ENCODE measurements around the gene USP7.
"Not testable (repeated sequence)": the region's sequence is repeated elsewhere in the genome, so short reads cannot be mapped to it uniquely, and the experiment has no call there.

Gene USP7

DNA sequence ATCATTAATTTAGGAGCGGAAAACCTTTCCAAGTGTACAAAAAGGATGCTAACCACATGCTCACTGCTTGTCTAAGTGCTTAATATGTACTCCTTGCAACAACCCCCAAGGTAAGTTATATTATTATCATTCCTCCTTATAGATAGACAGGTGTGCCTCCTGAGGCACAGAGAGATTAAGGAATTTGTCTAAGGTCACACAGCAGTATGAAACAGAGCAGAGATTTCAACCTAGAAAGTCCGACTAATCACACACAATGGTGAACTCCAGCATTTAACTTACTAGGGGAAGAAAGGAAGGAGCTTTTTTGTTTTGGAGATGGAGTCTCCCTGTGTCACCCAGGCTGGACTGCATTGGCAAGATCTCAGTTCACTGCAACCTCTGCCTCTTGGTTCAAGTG is 37.0 kb upstream of the USP7 start:
- H3K36me3 ChIP-seq (ENCODE audit: control insufficient read depth in 2 of 2, insufficient read depth in 2 of 2, low read length in 2 of 2): no peaks in the 10 kb centered on the region
- no peak overlapping the region for H3K27ac ChIP-seq (ENCODE audit: low read depth in 2 of 2, low read length in 2 of 2)
- no peak overlapping the region for H3K4me3 ChIP-seq (ENCODE audit: low read length in 2 of 2)
- peaks cover 9 to 11% of the 10 kb centered on the region in 2 donors for H3K4me1 ChIP-seq (ENCODE audit: control insufficient read depth in 2 of 2, insufficient read depth in 2 of 2, low read length in 2 of 2)
- H3K9ac ChIP-seq (ENCODE audit: low read depth in 1 of 2, low read length in 2 of 2): no peak overlapping the region
- no peaks in the 10 kb centered on the region for H3K9me3 ChIP-seq (ENCODE audit: control insufficient read depth in 2 of 2, low read length in 2 of 2)
- H3K27me3 ChIP-seq (ENCODE audit: control insufficient read depth in 2 of 2, insufficient read depth in 2 of 2, low read length in 2 of 2): no peaks in the 10 kb centered on the region

DNA sequence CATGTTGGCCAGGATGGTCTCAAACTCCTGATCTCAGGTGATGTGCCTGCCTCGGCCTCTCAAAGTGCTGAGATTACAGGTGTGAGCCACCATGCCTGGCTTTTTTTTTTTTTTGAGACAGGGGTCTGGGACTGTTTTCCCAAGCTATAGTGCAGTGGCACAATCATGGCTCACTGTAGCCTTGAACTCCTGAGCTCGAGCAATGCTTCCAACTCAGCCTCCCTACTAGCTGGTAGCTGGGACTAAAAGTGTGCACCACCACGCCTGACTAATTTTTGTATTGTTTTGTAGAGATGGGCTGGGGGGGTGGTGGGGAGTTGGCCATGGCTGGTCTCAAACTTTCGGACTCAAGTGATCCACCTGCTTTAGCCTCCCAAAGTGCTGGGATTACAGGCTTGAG is 36.1 kb upstream of the USP7 start:
- Histone ChIP-seq H3K9me3 (ENCODE audit: control insufficient read depth in 2 of 2, low read length in 2 of 2) (no peaks in the 10 kb centered on the region), H3K27me3 (ENCODE audit: control insufficient read depth in 2 of 2, insufficient read depth in 2 of 2, low read length in 2 of 2) (no peaks in the 10 kb centered on the region), H3K27ac (ENCODE audit: low read depth in 2 of 2, low read length in 2 of 2) (no peak overlapping the region), H3K4me1 (ENCODE audit: control insufficient read depth in 2 of 2, insufficient read depth in 2 of 2, low read length in 2 of 2) (peaks cover 9 to 11% of the 10 kb centered on the region in 2 donors), H3K4me3 (ENCODE audit: low read length in 2 of 2) (no peak overlapping the region), H3K9ac (ENCODE audit: low read depth in 1 of 2, low read length in 2 of 2) (no peak overlapping the region), H3K36me3 (ENCODE audit: control insufficient read depth in 2 of 2, insufficient read depth in 2 of 2, low read length in 2 of 2) (no peaks in the 10 kb centered on the region)

- Histone ChIP-seq H3K36me3 (ENCODE audit: control insufficient read depth in 2 of 2, insufficient read depth in 2 of 2, low read length in 2 of 2) (no peaks in the 10 kb centered on the region), H3K4me3 (ENCODE audit: low read length in 2 of 2) (no peak overlapping the region), H3K4me1 (ENCODE audit: control insufficient read depth in 2 of 2, insufficient read depth in 2 of 2, low read length in 2 of 2) (peaks cover 2 to 4% of the 10 kb centered on the region in 2 donors), H3K9me3 (ENCODE audit: control insufficient read depth in 2 of 2, low read length in 2 of 2) (no peaks in the 10 kb centered on the region), H3K9ac (ENCODE audit: low read depth in 1 of 2, low read length in 2 of 2) (no peak overlapping the region), H3K27me3 (ENCODE audit: control insufficient read depth in 2 of 2, insufficient read depth in 2 of 2, low read length in 2 of 2) (no peaks in the 10 kb centered on the region), H3K27ac (ENCODE audit: low read depth in 2 of 2, low read length in 2 of 2) (no peak overlapping the region)
Measured at GRCh38 chr16:8998108-8998507, 34.4 kb upstream of the USP7 start.

DNA sequence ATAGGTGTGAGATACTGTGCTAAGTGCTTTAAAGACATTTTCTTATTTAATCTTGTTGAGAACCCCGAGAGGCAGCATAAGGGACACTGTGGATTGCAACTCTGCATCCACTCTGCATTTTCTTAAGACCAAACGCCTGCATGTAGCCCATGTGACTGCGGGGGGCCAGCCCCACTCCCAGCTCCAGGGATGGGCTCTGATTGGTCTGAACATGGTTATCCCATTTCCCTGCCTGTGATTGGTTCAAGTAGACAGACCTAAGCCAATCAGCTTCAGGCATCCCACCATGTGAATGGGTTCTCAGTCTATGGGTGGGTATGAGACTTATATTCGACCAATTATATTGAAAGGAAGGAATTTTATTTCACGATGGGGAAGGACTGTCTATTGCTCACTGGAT is 33.2 kb upstream of the USP7 start:
- H3K9me3 ChIP-seq (ENCODE audit: control insufficient read depth in 2 of 2, low read length in 2 of 2): no peaks in the 10 kb centered on the region
- H3K4me3 ChIP-seq (ENCODE audit: low read length in 2 of 2): no peak overlapping the region
- H3K36me3 ChIP-seq (ENCODE audit: control insufficient read depth in 2 of 2, insufficient read depth in 2 of 2, low read length in 2 of 2): no peaks in the 10 kb centered on the region
- H3K9ac ChIP-seq (ENCODE audit: low read depth in 1 of 2, low read length in 2 of 2): no peak overlapping the region
- no peak overlapping the region for H3K27ac ChIP-seq (ENCODE audit: low read depth in 2 of 2, low read length in 2 of 2)
- H3K4me1 ChIP-seq (ENCODE audit: control insufficient read depth in 2 of 2, insufficient read depth in 2 of 2, low read length in 2 of 2): no peaks in the 10 kb centered on the region
- H3K27me3 ChIP-seq (ENCODE audit: control insufficient read depth in 2 of 2, insufficient read depth in 2 of 2, low read length in 2 of 2): no peaks in the 10 kb centered on the region

DNA sequence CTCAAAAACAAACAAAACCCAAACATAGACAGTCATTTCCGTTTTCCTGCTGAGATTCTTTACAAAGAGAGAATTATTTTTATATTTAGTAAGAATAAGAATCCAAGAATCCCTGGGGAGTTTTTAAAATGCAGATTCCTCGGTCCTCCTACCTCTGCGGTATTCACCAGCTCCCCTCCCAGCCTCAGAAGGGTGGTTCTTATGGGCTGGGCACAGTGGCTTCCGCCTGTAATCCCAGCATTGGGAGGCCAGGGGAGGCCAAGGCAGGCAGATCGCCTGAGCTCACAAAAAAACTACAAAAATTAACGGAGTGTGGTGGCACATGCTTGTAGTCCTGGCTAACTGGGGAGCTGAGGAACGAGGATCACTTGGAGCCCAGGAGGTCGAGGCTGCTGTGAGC is 26.7 kb upstream of the USP7 start:
- H3K27me3 ChIP-seq (ENCODE audit: control insufficient read depth in 2 of 2, insufficient read depth in 2 of 2, low read length in 2 of 2): no peaks in the 10 kb centered on the region
- no peak overlapping the region for H3K4me3 ChIP-seq (ENCODE audit: low read length in 2 of 2)
- H3K36me3 ChIP-seq (ENCODE audit: control insufficient read depth in 2 of 2, insufficient read depth in 2 of 2, low read length in 2 of 2): no peaks in the 10 kb centered on the region
- no peak overlapping the region for H3K9ac ChIP-seq (ENCODE audit: low read depth in 1 of 2, low read length in 2 of 2)
- H3K4me1 ChIP-seq (ENCODE audit: control insufficient read depth in 2 of 2, insufficient read depth in 2 of 2, low read length in 2 of 2): peaks cover 22 to 33% of the 10 kb centered on the region in 2 donors
- H3K27ac ChIP-seq (ENCODE audit: low read depth in 2 of 2, low read length in 2 of 2): no peak overlapping the region
- H3K9me3 ChIP-seq (ENCODE audit: control insufficient read depth in 2 of 2, low read length in 2 of 2): no peaks in the 10 kb centered on the region

DNA sequence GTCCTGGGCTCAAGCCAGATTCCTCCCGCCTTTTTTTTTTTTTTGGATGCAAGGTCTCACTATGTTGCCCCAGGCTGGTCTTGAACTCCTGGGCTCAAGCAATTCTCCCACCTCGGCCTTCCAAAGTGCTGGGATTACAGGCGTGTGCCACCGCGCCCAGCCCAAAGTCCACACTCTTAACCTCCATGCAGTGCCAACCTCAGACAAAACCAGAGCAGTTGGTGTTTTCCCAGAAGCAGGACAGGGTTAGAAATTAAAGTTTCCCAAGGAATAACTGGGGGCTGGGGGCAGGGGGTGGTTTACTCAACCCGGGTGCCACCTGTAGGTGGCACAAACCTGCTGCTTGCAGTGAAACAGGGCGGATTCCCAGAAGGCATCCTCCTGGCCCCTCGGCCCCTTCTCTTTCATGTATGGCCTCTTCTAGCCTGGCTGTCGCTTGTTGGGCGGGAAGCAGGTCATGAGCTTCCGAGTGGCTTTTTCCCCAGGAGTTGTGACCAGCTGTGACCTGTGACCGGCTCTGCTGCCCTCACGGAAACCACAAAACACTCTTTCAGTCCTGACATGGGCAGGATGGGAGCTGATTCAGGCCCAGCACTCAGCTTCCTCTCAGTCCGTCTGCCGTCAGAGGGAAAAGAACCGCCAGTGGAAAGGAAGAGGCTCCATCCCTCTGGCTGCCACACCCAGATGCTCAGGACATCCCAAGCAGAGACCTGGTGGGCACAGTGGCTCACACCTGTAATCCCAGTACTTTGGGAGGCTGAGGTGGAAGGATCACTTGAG is 25.6 kb upstream of the USP7 start:
- H3K27me3 ChIP-seq (ENCODE audit: control insufficient read depth in 2 of 2, insufficient read depth in 2 of 2, low read length in 2 of 2): no peaks in the 10 kb centered on the region
- peak overlapping the region; percentile 34 to 58 for H3K9ac ChIP-seq (ENCODE audit: low read depth in 1 of 2, low read length in 2 of 2)
- H3K9me3 ChIP-seq (ENCODE audit: control insufficient read depth in 2 of 2, low read length in 2 of 2): no peaks in the 10 kb centered on the region
- peak overlapping the region; percentile 89 to 90 for H3K27ac ChIP-seq (ENCODE audit: low read depth in 2 of 2, low read length in 2 of 2)
- H3K4me1 ChIP-seq (ENCODE audit: control insufficient read depth in 2 of 2, insufficient read depth in 2 of 2, low read length in 2 of 2): peaks cover 22 to 33% of the 10 kb centered on the region in 2 donors
- no peaks in the 10 kb centered on the region for H3K36me3 ChIP-seq (ENCODE audit: control insufficient read depth in 2 of 2, insufficient read depth in 2 of 2, low read length in 2 of 2)
- no peak overlapping the region for H3K4me3 ChIP-seq (ENCODE audit: low read length in 2 of 2)

- H3K36me3 ChIP-seq (ENCODE audit: control insufficient read depth in 2 of 2, insufficient read depth in 2 of 2, low read length in 2 of 2): no peaks in the 10 kb centered on the region
- H3K9ac ChIP-seq (ENCODE audit: low read depth in 1 of 2, low read length in 2 of 2): peak overlapping the region in 1 of 2 donors; percentile 6
- no peak overlapping the region for H3K4me3 ChIP-seq (ENCODE audit: low read length in 2 of 2)
- H3K4me1 ChIP-seq (ENCODE audit: control insufficient read depth in 2 of 2, insufficient read depth in 2 of 2, low read length in 2 of 2): peaks cover 22 to 33% of the 10 kb centered on the region in 2 donors
- no peaks in the 10 kb centered on the region for H3K27me3 ChIP-seq (ENCODE audit: control insufficient read depth in 2 of 2, insufficient read depth in 2 of 2, low read length in 2 of 2)
- no peaks in the 10 kb centered on the region for H3K9me3 ChIP-seq (ENCODE audit: control insufficient read depth in 2 of 2, low read length in 2 of 2)
- peak overlapping the region; percentile 78 to 82 for H3K27ac ChIP-seq (ENCODE audit: low read depth in 2 of 2, low read length in 2 of 2)
Measured at GRCh38 chr16:8986818-8987191, 23.1 kb upstream of the USP7 start.

DNA sequence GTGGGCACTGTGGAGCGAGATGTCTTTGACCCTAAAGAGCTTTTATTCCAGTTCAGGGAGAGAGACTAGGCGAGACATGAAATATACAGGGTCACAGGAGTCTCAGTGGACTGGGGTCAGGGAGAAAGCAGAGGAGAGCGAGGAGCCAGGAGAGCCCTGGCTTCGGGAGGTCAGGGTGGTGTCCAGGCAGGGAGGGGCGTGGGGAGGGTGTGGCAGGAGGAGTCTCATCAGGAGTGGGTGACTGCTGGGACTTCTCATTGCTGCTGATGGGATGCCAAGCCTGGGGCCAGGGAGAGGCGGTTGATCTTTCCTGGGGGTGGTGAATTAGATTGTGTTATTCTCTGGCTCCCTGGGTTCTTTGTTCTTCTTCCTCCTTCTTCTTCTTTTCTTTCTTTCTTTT is 22.4 kb upstream of the USP7 start:
- H3K27ac ChIP-seq (ENCODE audit: low read depth in 2 of 2, low read length in 2 of 2): no peak overlapping the region
- H3K4me1 ChIP-seq (ENCODE audit: control insufficient read depth in 2 of 2, insufficient read depth in 2 of 2, low read length in 2 of 2): peaks cover 22 to 33% of the 10 kb centered on the region in 2 donors
- peak overlapping the region in 1 of 2 donors; percentile 14 for H3K9ac ChIP-seq (ENCODE audit: low read depth in 1 of 2, low read length in 2 of 2)

DNA sequence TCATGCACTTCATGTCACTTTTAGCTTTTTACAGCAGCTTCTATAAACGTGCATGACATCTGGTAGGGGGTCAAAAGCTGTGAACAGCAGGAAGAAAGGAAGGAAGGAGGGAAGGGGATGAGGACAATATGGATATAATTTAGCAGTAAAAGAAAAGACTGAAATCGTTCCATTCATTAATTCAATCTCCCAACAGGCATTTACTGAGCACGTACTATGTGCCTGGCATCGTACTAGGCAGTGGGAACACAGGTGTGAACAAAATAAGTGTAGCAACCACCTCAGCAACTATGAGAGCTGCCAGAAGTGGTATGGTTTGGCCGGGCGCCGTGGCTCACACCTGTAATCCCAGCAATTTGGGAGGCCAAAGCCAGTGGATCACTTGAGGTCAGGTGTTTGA is 19.1 kb upstream of the USP7 start:
- Histone ChIP-seq H3K9ac (ENCODE audit: low read depth in 1 of 2, low read length in 2 of 2) (no peak overlapping the region), H3K4me3 (ENCODE audit: low read length in 2 of 2) (no peak overlapping the region), H3K4me1 (ENCODE audit: control insufficient read depth in 2 of 2, insufficient read depth in 2 of 2, low read length in 2 of 2) (peaks cover 11 to 16% of the 10 kb centered on the region in 2 donors), H3K36me3 (ENCODE audit: control insufficient read depth in 2 of 2, insufficient read depth in 2 of 2, low read length in 2 of 2) (no peaks in the 10 kb centered on the region), H3K27ac (ENCODE audit: low read depth in 2 of 2, low read length in 2 of 2) (no peak overlapping the region), H3K27me3 (ENCODE audit: control insufficient read depth in 2 of 2, insufficient read depth in 2 of 2, low read length in 2 of 2) (no peaks in the 10 kb centered on the region), H3K9me3 (ENCODE audit: control insufficient read depth in 2 of 2, low read length in 2 of 2) (no peaks in the 10 kb centered on the region)

More for the DNA sequence above, 22.4 kb upstream of the USP7 start:
- Histone ChIP-seq H3K9me3 (ENCODE audit: control insufficient read depth in 2 of 2, low read length in 2 of 2) (no peaks in the 10 kb centered on the region), H3K4me3 (ENCODE audit: low read length in 2 of 2) (no peak overlapping the region), H3K36me3 (ENCODE audit: control insufficient read depth in 2 of 2, insufficient read depth in 2 of 2, low read length in 2 of 2) (no peaks in the 10 kb centered on the region), H3K27me3 (ENCODE audit: control insufficient read depth in 2 of 2, insufficient read depth in 2 of 2, low read length in 2 of 2) (no peaks in the 10 kb centered on the region)

DNA sequence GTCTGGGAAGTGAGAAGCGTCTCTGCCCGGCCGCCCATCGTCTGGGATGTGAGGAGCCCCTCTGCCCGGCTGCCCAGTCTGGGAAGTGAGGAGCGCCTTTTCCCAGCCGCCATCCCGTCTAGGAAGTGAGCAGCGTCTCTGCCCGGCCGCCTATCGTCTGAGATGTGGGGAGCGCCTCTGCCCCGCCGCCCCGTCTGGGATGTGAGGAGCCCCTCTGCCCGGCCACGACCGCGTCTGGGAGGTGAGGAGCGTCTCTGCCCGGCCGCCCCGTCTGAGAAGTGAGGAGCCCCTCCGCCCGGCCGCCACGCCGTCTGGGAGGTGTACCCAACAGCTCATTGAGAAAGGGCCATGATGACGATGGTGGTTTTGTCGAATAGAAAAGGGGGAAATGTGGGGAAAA is 18.2 kb upstream of the USP7 start:
- not testable (repeated sequence) for H3K9me3 ChIP-seq (ENCODE audit: control insufficient read depth in 2 of 2, low read length in 2 of 2); H3K27ac ChIP-seq (ENCODE audit: low read depth in 2 of 2, low read length in 2 of 2); H3K4me1 ChIP-seq (ENCODE audit: control insufficient read depth in 2 of 2, insufficient read depth in 2 of 2, low read length in 2 of 2); H3K27me3 ChIP-seq (ENCODE audit: control insufficient read depth in 2 of 2, insufficient read depth in 2 of 2, low read length in 2 of 2); H3K36me3 ChIP-seq (ENCODE audit: control insufficient read depth in 2 of 2, insufficient read depth in 2 of 2, low read length in 2 of 2); H3K9ac ChIP-seq (ENCODE audit: low read depth in 1 of 2, low read length in 2 of 2); H3K4me3 ChIP-seq (ENCODE audit: low read length in 2 of 2)

Measured in mucosa of rectum (tissue), 2 donors.